Mucosa of gallbladder (tissue), 1 donor: ENCODE measurements around the gene SEMA3C. TPM values are rescaled to one million over a fixed set of nuclear protein-coding genes. Genes with fewer than 3 reads are reported as not detected.

ENCODE experiments used
- DNase-seq: peaks from one replicate; pipeline ENCODE4 v3.0.0-alpha.2; 2020; ENCODE audit warnings: low spot score
- total RNA-seq: library from RNA; stranded (reverse); gene quantifications from one replicate; pipeline ENCODE4 v1.2.1, GENCODE V29; 2021
- donor health status: DM: no; HTN: no; CAD: no.

The SEMA3C gene
- total RNA-seq, 1 donor from 2014 or later = 44.1 TPM

- DNase-seq = no peak
Measured at GRCh38 chr7:80848841-80849240, 70.0 kb downstream of the SEMA3C start.

GRCh38 chr7:80847895-80848294, 71.0 kb downstream of the SEMA3C start:
- no peak for DNase-seq

GRCh38 chr7:80847027-80847426, 71.8 kb downstream of the SEMA3C start:
- DNase-seq = no peak

- no peak for DNase-seq
Measured at GRCh38 chr7:80844916-80845315, 73.9 kb downstream of the SEMA3C start.

- no peak for DNase-seq
Measured at GRCh38 chr7:80843018-80843677, 75.7 kb downstream of the SEMA3C start.

GRCh38 chr7:80842022-80842790, 76.6 kb downstream of the SEMA3C start:
- DNase-seq = no peak

- no peak for DNase-seq
Measured at GRCh38 chr7:80841423-80841955, 77.4 kb downstream of the SEMA3C start.

- no peak for DNase-seq
Measured at GRCh38 chr7:80840681-80841080, 78.2 kb downstream of the SEMA3C start.

GRCh38 chr7:80839855-80840254, 79.0 kb downstream of the SEMA3C start:
- no peak for DNase-seq

GRCh38 chr7:80838643-80839042, 80.2 kb downstream of the SEMA3C start:
- no peak for DNase-seq

GRCh38 chr7:80837345-80837744, 81.5 kb downstream of the SEMA3C start:
- no peak for DNase-seq

GRCh38 chr7:80835251-80835650, 83.6 kb downstream of the SEMA3C start:
- DNase-seq = no peak

- no peak for DNase-seq
Measured at GRCh38 chr7:80833289-80834268, 85.3 kb downstream of the SEMA3C start.

- no peak for DNase-seq
Measured at GRCh38 chr7:80832006-80832405, 86.8 kb downstream of the SEMA3C start.

- no peak for DNase-seq
Measured at GRCh38 chr7:80830584-80831285, 88.1 kb downstream of the SEMA3C start.

- no peak for DNase-seq
Measured at GRCh38 chr7:80830010-80830409, 88.8 kb downstream of the SEMA3C start.

- DNase-seq = no peak
Measured at GRCh38 chr7:80829527-80829926, 89.3 kb downstream of the SEMA3C start.

- no peak for DNase-seq
Measured at GRCh38 chr7:80827239-80827633, 91.6 kb downstream of the SEMA3C start.

GRCh38 chr7:80826520-80827238, 92.2 kb downstream of the SEMA3C start:
- no peak for DNase-seq

- no peak for DNase-seq
Measured at GRCh38 chr7:80825499-80825898, 93.4 kb downstream of the SEMA3C start.

GRCh38 chr7:80824253-80824652, 94.6 kb downstream of the SEMA3C start:
- DNase-seq = no peak
